Brain pericyte (primary cell): ENCODE results near the gene YTHDC2.
"Not testable (repeated sequence)": the region's sequence is repeated elsewhere in the genome, so short reads cannot be mapped to it uniquely, and the experiment has no call there.

Source experiments
- DNase-seq: peaks from one replicate; pipeline ENCODE4 v3.0.0-alpha.2; 2012; ENCODE audit warnings: low read depth, low spot score

The YTHDC2 gene

DNA sequence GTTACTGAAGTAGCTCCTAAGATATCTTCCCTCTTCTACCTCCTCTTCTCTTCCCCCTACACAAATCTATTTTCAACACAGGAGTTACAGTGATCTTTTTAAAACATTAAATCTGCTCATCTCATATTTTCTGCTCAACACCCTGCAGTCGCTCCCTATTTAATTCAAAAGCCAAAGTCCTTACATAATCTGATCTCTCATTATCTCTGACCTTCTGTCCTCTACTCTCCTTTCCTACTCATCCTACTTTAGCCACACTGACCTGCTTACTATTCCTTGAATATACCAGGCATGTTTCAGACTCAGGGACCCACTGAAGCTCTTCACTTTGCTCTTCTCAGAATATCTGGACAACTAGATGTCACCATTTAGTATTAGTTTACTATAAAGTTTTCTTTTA lies 87.9 kb downstream of the YTHDC2 start:
- no peak for DNase-seq

DNA sequence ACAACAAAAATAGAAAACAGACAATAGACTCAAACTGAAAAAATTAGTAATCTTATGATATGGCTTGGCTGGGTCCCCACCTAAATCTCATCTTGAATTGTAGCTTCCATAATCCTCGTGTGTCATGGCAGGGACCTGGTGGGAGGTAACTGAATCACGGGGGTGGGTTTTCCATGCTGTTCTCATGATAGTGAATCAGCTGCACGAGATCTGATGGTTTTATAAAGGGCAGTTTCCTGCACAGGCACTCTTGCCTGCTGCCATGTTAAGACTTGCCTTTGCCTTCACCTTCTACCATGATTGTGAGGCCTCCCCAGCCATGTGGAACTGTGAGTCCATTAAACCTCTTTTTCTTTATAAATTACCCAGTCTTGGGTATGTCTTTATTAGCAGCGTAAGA lies 89.8 kb downstream of the YTHDC2 start:
- DNase-seq = not testable (repeated sequence)

GRCh38 chr5:113606298-113607134 lies 93.0 kb downstream of the YTHDC2 start:
- no peak for DNase-seq

- DNase-seq = no peak
Measured at GRCh38 chr5:113607361-113607760, 93.9 kb downstream of the YTHDC2 start.

GRCh38 chr5:113608113-113608596 lies 94.7 kb downstream of the YTHDC2 start:
- DNase-seq = no peak

DNA sequence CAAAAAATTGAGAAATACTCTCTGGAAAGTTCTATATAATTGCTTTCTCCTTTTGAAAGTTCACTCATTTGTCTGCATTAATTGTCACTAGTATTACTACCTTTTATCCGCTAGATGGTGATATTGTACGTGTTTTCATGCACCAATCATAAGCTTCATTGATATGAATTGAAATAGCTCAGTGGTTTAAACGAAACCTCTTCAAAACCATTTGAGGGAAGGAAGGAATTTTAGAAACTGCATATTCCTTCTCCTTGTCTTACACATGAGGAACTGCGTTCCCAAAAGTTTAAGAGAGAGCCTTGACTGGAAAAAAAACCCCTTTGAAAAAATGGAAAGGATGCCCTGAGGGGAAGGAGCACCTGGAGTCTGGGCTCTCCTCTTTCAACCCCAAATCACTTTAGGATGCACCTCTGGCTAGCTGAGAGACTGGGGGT lies 98.6 kb downstream of the YTHDC2 start:
- DNase-seq = no peak

GRCh38 chr5:113614191-113614590 lies 100.7 kb downstream of the YTHDC2 start:
- no peak for DNase-seq

DNA sequence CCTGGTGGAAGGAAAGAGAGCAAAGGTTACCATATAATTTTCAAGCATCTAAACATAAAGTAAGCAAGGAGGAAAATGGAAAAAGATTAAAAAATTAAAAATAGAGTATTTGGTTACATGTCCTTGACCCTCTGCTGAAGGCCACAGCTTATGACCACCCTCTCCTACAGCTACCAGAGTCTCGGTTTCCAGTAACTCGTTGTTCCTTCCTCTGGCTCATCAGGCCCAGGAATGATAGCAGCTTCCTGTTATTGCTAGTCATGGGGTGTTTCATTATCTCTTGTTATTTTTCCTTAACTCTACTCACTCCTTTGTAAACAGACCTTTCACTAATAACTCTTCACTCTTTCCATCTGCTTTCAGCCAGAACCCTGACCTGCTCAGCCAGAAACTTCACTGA lies 102.2 kb downstream of the YTHDC2 start:
- DNase-seq = no peak

DNA sequence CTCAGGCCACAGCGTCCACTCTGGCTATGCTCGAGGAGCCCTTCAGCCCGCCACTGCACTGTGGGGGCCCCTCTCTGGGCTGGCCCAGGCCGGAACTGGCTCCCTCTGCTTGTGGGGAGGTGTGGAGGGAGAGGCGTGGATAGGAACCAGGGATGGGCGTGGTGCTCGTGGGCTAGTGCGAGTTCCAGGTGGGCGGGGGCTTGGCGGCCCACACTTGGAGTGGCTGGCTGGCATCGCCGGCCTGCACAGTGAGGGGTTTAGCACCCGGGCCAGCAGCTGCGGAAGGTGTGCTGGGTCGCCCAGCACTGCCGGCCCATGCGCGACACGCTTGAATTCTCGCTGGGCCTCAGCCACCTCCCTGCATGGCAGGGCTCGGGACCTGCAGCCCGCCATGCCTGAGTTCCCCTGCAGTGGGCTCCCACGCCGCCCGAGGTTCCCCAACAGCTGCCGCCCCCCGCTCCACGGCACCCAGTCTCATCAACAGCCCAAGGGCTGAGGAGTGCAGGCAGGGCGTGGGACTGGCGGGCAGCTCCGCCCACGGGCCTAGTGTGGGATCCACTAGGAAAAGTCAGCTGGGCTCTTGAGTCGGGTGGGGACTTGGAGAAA lies 103.8 kb downstream of the YTHDC2 start:
- no peak for DNase-seq

DNA sequence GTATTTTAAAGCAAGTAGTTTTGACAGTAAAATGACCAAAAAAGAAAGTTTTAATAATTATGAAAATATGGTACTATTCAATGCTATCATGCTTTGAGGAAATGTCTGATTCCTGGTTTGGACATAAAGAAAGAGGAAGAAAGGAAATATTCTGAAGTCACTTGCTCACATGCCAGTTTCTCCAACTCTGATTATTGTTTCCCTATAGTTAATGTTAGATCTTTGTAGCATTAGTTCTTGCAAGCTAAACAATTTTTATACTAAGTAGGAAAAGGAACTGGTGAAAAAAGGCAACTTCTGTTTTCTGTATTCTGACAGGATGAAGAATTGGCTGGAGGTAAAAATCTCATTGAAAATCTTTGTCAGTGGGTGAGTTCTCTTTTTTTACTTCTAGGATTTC lies 119.5 kb downstream of the YTHDC2 start:
- no peak for DNase-seq

- DNase-seq = no peak
Measured at GRCh38 chr5:113634957-113635356, 121.5 kb downstream of the YTHDC2 start.

DNA sequence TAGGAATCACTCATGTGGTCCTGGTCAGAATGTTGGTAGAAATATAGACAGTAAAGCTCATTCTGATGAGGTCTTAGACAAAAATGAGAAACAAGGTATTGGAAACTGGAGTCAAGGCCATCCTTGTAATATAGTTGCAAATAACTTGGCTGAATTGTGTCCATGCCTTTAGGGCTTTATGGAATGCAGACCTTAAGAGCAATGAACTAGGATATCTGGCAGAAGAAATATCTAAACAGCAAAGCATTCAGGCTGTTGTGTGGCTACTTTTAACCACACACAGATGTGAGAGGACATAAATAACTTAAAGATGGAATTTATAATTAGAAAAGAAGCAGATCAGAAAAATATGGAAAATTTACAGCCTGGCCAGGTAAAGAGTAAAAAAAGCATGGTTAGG lies 128.2 kb downstream of the YTHDC2 start:
- no peak for DNase-seq
